PC-9 (cell line): ENCODE data around the gene CHAC2.

Source experiments
- EZH2 ChIP-seq: fragments of 200-600 bp; sonication (generic); IDR thresholded peaks from 2 replicates; pipeline ENCODE4 v1.8.0; 2017; ENCODE audit warnings: antibody characterized with exemption, low read depth
- TF ChIP-seq, protein P1 (sequence below): fragments of 200-600 bp; sonication (generic); conservative IDR thresholded peaks from 2 replicates; pipeline ENCODE4 v1.6.1; 2017; ENCODE audit warnings: mixed run types, antibody characterized with exemption, mild to moderate bottlenecking, moderate library complexity

- no peak for TF ChIP-seq EZH2
- TF ChIP-seq, protein P1, sequence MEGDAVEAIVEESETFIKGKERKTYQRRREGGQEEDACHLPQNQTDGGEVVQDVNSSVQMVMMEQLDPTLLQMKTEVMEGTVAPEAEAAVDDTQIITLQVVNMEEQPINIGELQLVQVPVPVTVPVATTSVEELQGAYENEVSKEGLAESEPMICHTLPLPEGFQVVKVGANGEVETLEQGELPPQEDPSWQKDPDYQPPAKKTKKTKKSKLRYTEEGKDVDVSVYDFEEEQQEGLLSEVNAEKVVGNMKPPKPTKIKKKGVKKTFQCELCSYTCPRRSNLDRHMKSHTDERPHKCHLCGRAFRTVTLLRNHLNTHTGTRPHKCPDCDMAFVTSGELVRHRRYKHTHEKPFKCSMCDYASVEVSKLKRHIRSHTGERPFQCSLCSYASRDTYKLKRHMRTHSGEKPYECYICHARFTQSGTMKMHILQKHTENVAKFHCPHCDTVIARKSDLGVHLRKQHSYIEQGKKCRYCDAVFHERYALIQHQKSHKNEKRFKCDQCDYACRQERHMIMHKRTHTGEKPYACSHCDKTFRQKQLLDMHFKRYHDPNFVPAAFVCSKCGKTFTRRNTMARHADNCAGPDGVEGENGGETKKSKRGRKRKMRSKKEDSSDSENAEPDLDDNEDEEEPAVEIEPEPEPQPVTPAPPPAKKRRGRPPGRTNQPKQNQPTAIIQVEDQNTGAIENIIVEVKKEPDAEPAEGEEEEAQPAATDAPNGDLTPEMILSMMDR = no peak
These were observed 30.5 kb upstream of the CHAC2 start for GRCh38 chr2:53737091-53737490.
